Liver (tissue), 9 donors: ENCODE data around the gene ACTR2. TPM values are rescaled to one million over a fixed set of nuclear protein-coding genes. Genes with fewer than 3 reads are reported as not detected.

Source experiments
- DNase-seq: peaks from one replicate; pipeline ENCODE4 v3.0.0-alpha.2; 2017; ENCODE audit warnings: low spot score
- H3K27ac ChIP-seq, 2 donors: one replicate each; pipeline ENCODE4 v1.7.0; 2013; ENCODE audit warnings: inconsistent platforms in 2 of 2, low read length in 2 of 2, control low read depth in 1 of 2, low read depth in 1 of 2, mild to moderate bottlenecking in 1 of 2
- H3K27me3 ChIP-seq, 4 donors: one replicate each; pipeline versions ENCODE4 v1.6.1 to v1.7.0; 2013; ENCODE audit warnings: low read length in 3 of 4, inconsistent platforms in 1 of 4, mild to moderate bottlenecking in 1 of 4, moderate library complexity in 1 of 4; ENCODE audit not compliant: control insufficient read depth in 4 of 4, insufficient read depth in 4 of 4
- H3K36me3 ChIP-seq, 4 donors: one replicate each; pipeline versions ENCODE4 v1.6.1 to v1.7.0; 2013; ENCODE audit warnings: low read length in 3 of 4, mild to moderate bottlenecking in 3 of 4, low read depth in 1 of 4, moderate library complexity in 1 of 4; ENCODE audit not compliant: control insufficient read depth in 4 of 4, insufficient read depth in 3 of 4
- H3K4me1 ChIP-seq, 4 donors: one replicate each; pipeline versions ENCODE4 v1.6.1 to v1.7.0; 2013; ENCODE audit warnings: low read length in 3 of 4, mild to moderate bottlenecking in 3 of 4, moderate library complexity in 1 of 4; ENCODE audit not compliant: control insufficient read depth in 4 of 4, insufficient read depth in 4 of 4
- H3K4me3 ChIP-seq, 3 donors: one replicate each; pipeline versions ENCODE4 v1.6.1 to v1.7.0; 2013; ENCODE audit warnings: low read length in 3 of 3, control low read depth in 1 of 3, low read depth in 1 of 3, mild to moderate bottlenecking in 1 of 3
- H3K9ac ChIP-seq, 2 donors: one replicate each; pipeline ENCODE4 v1.7.0; 2013; ENCODE audit warnings: low read length in 2 of 2, mild to moderate bottlenecking in 2 of 2, moderate library complexity in 2 of 2, control low read depth in 1 of 2, low read depth in 1 of 2
- H3K9me3 ChIP-seq, 4 donors: one replicate each; pipeline versions ENCODE4 v1.6.1 to v1.7.0; 2013; ENCODE audit warnings: low read length in 3 of 4; ENCODE audit not compliant: control insufficient read depth in 4 of 4
- CTCF ChIP-seq: fragments of 150-350 bp; IDR thresholded peaks from 2 replicates; pipeline ENCODE4 v1.5.1; 2017; ENCODE audit warnings: improper control_type of control experiment, low read depth, low read length; ENCODE audit not compliant: missing input control
- EGR1 ChIP-seq, 2 donors: IDR thresholded peaks; 2 replicates each; pipeline ENCODE4 v1.6.1; 2016 to 2018; ENCODE audit warnings: antibody characterized with exemption in 2 of 2, low read depth in 2 of 2
- FOXA1 ChIP-seq: IDR thresholded peaks from 2 replicates; pipeline ENCODE4 v1.6.1; 2016; ENCODE audit warnings: antibody characterized with exemption
- FOXA2 ChIP-seq: IDR thresholded peaks from 2 replicates; pipeline ENCODE4 v1.6.1; 2016; ENCODE audit warnings: antibody characterized with exemption
- GABPA ChIP-seq, 2 donors: IDR thresholded peaks in 1 of 2; conservative IDR thresholded peaks in 1 of 2; 2 replicates each; pipeline ENCODE4 v1.6.1; 2016; ENCODE audit warnings: antibody characterized with exemption in 2 of 2, mild to moderate bottlenecking in 1 of 2, moderate library complexity in 1 of 2
- HNF4A ChIP-seq, 2 donors: conservative IDR thresholded peaks; 2 replicates each; pipeline ENCODE4 v1.6.1; 2016; ENCODE audit warnings: antibody characterized with exemption in 2 of 2, mild to moderate bottlenecking in 2 of 2
- HNF4G ChIP-seq: IDR thresholded peaks from 2 replicates; pipeline ENCODE4 v1.6.1; 2016; ENCODE audit warnings: antibody characterized with exemption
- NR2F2 ChIP-seq: IDR thresholded peaks from 2 replicates; pipeline ENCODE4 v1.6.1; 2016; ENCODE audit warnings: antibody characterized with exemption
- RAD21 ChIP-seq, 2 donors: IDR thresholded peaks; 2 replicates each; pipeline ENCODE4 v1.6.1; 2016; ENCODE audit warnings: antibody characterized with exemption in 2 of 2, mild to moderate bottlenecking in 2 of 2
- REST ChIP-seq: IDR thresholded peaks from 2 replicates; pipeline ENCODE4 v1.6.1; 2016; ENCODE audit warnings: antibody characterized with exemption, mild to moderate bottlenecking
- RXRA ChIP-seq, 2 donors: IDR thresholded peaks; 2 replicates each; pipeline ENCODE4 v1.6.1; 2017 to 2018; ENCODE audit warnings: antibody characterized with exemption in 2 of 2, mild to moderate bottlenecking in 1 of 2
- SP1 ChIP-seq: IDR thresholded peaks from 2 replicates; pipeline ENCODE4 v1.6.1; 2018; ENCODE audit warnings: antibody characterized with exemption, mild to moderate bottlenecking
- TAF1 ChIP-seq: conservative IDR thresholded peaks from 2 replicates; pipeline ENCODE4 v1.6.1; 2016; ENCODE audit warnings: antibody characterized with exemption, mild to moderate bottlenecking
- YY1 ChIP-seq: IDR thresholded peaks from 2 replicates; pipeline ENCODE4 v1.6.1; 2016; ENCODE audit warnings: antibody characterized with exemption, mild to moderate bottlenecking
- ZBTB33 ChIP-seq: IDR thresholded peaks from 2 replicates; pipeline ENCODE4 v1.6.1; 2016; ENCODE audit warnings: antibody characterized with exemption
- WGBS: extraction: QIAGEN DNeasy Blood & Tissue Kit; methylation state at CpG from one replicate; pipeline ENCODE4 v1.1.7; 2013; 5-methylcytosine and 5-hydroxymethylcytosine counted together
- polyA plus RNA-seq, 2 donors: library from polyadenylated mRNA; stranded (reverse) in 1 of 2; unstranded in 1 of 2; fragments of 200-250 nt in 1 of 2; fragments of >200 nt in 1 of 2; fragmentation: Nextera tagmentation in 1 of 2; extraction: Ambion mirVana in 1 of 2; gene quantifications; one replicate each; pipeline versions ENCODE4 v1.2.1 to v1.2.3, GENCODE V29; 2013 to 2015
- total RNA-seq, 2 donors: library from RNA; depleted of rRNA; stranded (reverse); fragments of >200 nt; gene quantifications; one replicate each; pipeline ENCODE4 v1.2.3, GENCODE V29; 2014
- TF ChIP-seq, protein P1 (sequence below): IDR thresholded peaks from 2 replicates; pipeline ENCODE4 v1.6.1; 2016; ENCODE audit warnings: antibody characterized with exemption
- TF ChIP-seq, protein P2 (sequence below): IDR thresholded peaks from 2 replicates; pipeline ENCODE4 v1.6.1; 2016; ENCODE audit warnings: antibody characterized with exemption
- donor health status: healthy.
- donor health status: healthy.
- donor health status: healthy.
- donor health status: healthy.
- donor health status: healthy.

Gene ACTR2
- total and polyA plus RNA-seq, 4 donors = 21.6 to 72.0 (median 45.9) TPM

DNA sequence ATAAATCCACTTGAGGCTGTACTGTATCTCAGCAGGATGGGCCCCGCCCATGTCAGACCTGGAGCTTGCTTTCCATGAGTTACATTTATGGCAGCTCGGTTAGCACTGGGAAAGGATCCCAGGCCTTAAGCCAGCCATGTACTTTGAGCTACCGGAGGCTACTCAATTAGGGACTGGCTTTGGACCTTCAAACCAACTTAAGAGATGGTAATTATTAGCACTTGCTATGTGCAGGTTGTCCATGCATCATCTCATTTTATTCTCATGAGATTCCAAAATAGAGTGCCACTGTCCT lies 64.4 kb downstream of the ACTR2 start (continued):
- TF ChIP-seq CTCF = no peak

DNA sequence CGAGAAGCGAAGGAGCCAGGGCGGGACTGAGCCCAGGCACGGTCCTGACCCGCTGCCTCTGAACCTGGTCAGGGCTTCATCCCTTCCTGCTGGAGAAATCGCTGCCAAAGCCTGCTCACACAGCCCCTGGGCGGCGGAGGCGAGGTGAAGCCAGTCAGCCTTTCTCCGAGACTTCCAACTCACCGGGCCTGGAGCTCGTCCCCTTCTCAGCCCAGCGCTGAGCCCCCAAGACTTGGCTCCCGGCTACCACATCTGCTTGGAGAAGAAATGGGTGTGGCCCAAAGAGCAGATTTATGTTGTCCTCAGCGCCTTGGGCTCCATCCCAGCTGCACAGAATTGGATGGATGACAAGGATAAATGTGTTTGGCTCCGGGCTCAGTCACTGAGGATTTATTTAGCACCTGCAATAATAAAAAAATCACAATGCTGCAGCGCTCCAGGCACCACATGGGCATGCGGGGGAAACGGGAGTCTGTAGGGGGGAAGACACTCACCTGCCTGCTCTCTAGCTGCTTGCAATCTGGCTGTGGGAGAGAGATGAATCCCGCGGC lies 64.9 kb downstream of the ACTR2 start:
- TF ChIP-seq SP1 = no peak
- TF ChIP-seq, protein P1, sequence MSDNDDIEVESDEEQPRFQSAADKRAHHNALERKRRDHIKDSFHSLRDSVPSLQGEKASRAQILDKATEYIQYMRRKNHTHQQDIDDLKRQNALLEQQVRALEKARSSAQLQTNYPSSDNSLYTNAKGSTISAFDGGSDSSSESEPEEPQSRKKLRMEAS = no peak
- no peak for TF ChIP-seq EGR1 (IDR thresholded peaks at IDR 0.05; ENCODE audit: low read depth in 2 of 2)
- TF ChIP-seq TAF1 = no peak
- no peak for TF ChIP-seq HNF4A (conservative IDR thresholded peaks at IDR 0.05)
- TF ChIP-seq GABPA (IDR thresholded peaks at IDR 0.05 in 1 of 2, conservative IDR thresholded peaks at IDR 0.05 in 1 of 2) = no peak
- TF ChIP-seq, protein P2, sequence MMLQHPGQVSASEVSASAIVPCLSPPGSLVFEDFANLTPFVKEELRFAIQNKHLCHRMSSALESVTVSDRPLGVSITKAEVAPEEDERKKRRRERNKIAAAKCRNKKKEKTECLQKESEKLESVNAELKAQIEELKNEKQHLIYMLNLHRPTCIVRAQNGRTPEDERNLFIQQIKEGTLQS = no peak
- no peak for TF ChIP-seq ZBTB33
- no peak for TF ChIP-seq RAD21 (IDR thresholded peaks at IDR 0.05)
- TF ChIP-seq YY1 = no peak
- TF ChIP-seq HNF4G = no peak
- TF ChIP-seq RXRA (IDR thresholded peaks at IDR 0.05) = no peak
- TF ChIP-seq FOXA2 = no peak
- no peak for TF ChIP-seq NR2F2
- TF ChIP-seq FOXA1 = no peak
- no peak for TF ChIP-seq CTCF
- TF ChIP-seq REST = no peak
- Histone ChIP-seq H3K4me1 (no peaks in the 10 kb centered on the region), H3K4me3 (no peak overlapping the region), H3K27ac (no peak overlapping the region), H3K9ac (no peak overlapping the region), H3K9me3 (no peaks in the 10 kb centered on the region), H3K27me3 (no peaks in the 10 kb centered on the region), H3K36me3 (no peaks in the 10 kb centered on the region)
- DNase-seq = no peak
- 87% methylated on average over 21 of the region's 21 CpGs for WGBS
